Stimulated activated CD4-positive, alpha-beta T cell treated with anti-CD3 and anti-CD28 coated beads, Interleukin-15, amount 100 ng/mL, for 24 hours (primary cell): ENCODE measurements around the gene STX10.

ENCODE experiments used
- DNase-seq: peaks from one replicate; pipeline ENCODE4 v3.0.0-alpha.2; 2020

STX10 gene

DNA sequence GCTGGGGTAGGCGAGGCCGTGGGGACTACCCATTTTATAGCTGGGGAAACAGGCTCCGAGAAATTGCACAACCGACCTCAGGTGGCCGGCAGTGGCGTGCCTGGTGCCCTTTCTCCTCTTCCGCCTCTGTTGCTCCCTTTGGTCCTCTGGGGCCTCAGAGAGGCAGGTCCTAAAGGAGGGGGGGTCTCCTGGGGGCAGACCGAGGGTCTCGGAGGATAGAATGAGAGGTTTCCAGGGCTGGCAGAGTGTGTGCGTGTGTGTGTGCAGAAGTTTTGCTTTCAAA is 11.3 kb downstream of the STX10 start:
- DNase-seq: no peak

DNA sequence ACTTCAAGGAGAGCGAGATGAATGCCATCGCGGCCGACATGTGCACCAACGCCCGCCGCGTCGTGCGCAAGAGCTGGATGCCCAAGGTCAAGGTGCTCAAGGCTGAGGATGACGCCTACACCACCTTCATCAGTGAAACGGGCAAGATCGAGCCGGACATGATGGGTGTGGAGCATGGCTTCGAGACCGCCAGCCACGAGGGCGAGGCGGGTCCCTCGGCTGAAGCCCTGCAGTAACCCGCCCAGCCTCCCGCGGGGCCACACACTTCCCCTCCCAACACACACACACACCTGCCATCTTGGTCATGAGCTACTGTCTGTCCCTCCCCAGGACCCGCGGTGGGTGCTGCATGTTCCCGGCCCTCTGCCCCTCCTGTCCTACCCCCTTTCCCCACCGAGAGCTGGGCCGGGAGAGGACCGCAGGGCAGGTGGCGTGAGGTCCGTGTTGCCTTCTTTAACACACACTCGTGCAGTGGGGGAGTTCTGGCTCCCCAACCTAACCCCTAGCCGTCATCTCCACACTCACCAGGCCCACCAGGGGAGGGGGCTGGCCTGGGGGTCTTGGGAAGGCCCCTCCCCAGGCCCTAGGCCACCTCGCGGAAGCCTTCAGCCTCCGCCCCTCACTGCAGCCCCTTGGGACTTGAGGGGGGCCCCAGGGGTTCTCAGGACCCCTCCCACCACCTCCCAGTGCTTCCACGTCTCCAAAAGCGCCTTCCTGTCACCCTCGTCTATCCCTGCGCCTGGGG is 11.8 kb downstream of the STX10 start:
- no peak for DNase-seq

DNA sequence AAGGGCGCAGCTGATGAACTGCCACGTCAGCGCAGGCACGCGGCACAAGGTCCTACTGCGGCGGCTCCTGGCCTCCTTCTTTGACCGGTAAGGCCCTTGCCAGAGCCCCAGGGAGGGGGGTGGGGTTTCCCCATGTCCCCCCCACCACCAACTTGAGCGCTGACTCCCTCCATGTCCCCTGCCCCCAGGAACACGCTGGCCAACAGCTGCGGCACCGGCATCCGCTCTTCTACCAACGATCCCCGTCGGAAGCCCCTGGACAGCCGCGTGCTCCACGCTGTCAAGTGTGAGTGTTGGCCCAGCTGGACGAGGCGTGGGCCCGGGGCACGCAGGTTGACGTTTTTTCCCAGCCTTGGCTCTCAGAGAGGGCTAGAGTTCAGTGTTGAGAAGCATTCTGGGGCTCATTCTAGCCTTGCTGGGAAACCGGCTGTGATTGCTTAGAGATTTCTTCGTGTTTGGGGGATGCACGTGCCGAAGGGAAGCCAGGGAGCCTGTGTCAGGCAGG is 12.8 kb downstream of the STX10 start:
- DNase-seq: no peak

DNA sequence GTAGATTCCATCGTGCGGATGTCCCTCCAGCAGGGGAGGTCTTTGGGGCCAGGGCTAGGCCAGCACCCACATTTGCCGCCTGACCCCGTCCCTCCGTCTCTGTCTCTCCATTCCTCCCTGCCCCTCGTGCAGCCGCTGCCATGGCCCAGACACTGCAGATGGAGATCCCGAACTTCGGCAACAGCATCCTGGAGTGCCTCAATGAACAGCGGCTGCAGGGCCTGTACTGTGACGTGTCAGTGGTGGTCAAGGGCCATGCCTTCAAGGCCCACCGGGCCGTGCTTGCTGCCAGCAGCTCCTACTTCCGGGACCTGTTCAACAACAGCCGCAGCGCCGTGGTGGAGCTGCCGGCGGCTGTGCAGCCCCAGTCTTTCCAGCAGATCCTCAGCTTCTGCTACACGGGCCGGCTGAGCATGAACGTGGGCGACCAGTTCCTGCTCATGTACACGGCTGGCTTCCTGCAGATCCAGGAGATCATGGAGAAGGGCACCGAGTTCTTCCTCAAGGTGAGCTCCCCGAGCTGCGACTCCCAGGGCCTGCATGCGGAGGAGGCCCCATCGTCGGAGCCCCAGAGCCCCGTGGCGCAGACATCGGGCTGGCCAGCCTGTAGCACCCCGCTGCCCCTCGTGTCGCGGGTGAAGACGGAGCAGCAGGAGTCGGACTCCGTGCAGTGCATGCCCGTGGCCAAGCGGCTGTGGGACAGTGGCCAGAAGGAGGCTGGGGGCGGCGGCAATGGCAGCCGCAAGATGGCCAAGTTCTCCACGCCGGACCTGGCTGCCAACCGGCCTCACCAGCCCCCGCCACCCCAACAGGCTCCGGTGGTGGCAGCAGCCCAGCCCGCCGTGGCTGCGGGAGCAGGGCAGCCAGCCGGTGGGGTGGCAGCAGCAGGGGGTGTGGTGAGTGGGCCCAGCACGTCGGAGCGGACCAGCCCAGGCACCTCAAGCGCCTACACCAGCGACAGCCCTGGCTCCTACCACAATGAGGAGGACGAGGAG is 14.8 kb downstream of the STX10 start:
- no peak for DNase-seq

DNA sequence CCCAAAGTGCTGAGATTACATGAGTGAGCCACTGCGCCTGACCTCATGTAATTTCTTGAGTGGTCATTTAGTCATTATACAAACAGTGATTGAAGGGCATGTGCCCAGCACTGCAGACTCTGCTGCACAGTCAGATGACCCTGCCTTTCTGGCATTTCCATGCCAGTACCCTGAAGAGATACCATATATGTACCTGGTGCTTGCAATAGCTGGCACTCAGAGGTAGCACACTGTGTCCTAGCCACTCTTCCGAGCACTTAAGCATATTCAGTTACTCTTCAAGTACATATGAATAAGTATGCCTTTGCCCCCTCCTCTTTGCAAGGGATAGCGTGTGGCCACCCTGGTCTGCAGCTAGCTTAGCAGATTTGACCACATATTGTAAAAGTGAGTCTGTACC is 15.5 kb downstream of the STX10 start:
- no peak for DNase-seq

DNA sequence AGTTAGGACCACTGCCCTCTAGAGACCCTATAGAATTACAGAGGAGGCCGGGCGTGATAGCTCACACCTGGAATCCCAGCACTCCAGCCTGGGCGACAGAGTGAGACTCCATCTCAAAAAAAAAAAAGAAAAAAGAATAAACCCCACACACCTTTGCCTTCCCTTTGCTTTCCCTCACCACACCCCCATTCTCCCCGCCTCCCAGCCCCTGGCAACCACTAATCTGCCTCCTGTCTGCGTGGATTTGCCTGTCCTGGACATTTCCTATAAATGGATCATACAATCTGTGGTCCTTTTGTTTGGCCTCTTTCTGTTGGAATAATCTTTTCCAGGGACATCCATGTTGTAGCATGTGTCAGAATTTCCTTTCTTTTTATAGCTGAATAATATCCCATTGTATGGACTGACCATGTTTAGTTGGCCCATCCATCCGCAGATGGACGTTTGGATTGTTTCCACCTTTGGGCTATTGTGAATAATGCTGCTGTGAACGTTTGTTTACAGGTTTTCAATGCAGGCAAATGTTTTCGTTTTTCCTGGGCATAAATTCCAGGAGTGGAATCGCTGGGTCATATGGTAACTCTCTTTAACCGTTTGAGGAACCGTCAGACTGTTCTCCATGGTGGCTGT is 16.8 kb downstream of the STX10 start:
- DNase-seq: no peak

DNA sequence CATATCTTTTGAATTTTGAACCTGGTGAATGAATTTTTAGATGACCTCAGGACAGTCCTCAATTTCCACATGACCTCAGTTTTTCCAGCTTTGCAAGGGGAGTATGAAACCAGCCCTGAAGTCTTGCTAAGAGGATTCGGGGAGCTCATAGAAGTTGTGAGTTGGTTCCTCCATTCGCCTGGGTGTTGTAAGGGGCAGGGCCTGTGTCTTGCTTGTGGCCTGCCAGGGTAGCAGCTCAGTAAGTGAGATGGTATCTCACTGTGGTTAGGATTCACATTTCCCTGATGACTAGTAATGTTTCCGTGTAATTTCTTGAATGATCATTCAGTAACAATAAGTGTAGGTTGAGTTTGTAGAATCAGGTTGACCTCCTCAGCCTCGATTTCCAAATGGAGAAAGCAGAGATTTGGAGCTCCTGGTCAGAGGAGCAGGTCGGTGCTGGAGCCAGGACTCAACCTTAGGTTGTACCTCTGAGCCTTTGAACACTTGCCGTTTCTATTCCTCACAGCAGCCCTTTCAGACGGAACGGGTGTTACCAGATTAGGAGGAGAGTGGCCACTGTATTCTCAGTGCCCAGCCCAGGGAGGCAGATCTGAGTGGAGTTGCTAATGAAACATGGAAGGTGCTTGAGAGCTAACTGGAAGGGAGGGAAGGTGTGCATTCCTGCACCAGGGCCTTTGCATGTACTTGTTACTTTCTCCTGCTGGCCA is 17.5 kb downstream of the STX10 start:
- DNase-seq: peak; percentile 83

DNA sequence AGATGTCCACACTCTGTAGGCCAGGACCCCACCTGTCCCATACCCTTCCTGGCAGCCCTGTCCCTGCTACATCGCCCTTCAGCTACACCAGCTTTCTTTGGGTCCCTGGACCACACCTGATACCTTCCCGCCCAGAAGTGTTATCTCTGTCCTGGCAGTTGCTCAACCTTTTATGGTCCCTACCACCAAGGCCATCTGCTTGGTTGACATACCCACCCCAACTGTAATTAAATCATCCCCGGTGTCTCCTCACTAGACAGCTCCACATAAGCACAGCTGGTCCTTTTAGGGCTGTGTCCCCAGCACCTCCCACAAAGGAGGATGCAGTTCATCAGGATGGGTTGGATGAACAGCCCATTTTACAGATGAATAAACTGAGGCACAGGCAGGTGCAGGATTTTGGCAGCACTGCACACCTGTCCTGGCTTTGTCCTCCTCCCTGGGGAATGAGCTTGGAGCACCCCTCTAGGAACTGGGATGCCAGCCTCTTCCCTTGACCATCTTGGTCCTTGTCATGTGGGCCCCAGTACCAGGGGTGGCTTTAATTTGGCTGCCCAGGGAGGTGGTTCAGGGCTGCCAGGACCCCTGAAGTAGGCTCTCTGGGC is 19.2 kb downstream of the STX10 start:
- DNase-seq: no peak

DNA sequence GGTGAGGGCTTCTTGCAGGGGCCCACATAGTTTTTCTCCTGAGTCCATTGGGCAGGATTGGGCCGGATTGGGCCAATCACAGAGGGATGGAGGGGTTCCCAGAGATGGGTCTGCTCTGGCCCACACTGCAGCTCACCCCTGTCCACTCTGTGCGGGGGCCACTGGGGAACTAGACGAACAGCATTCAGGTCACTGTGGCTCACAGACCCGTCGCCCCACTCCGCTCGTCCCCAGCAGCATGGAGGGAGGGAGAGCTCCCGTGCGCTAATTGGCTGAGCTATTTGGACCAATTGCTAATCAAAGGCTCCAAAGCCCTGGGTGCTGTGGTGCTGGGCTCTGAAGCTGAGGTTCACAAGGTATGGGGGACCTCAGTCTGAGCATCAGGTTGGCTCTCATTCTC is 20.8 kb downstream of the STX10 start:
- DNase-seq: no peak

DNA sequence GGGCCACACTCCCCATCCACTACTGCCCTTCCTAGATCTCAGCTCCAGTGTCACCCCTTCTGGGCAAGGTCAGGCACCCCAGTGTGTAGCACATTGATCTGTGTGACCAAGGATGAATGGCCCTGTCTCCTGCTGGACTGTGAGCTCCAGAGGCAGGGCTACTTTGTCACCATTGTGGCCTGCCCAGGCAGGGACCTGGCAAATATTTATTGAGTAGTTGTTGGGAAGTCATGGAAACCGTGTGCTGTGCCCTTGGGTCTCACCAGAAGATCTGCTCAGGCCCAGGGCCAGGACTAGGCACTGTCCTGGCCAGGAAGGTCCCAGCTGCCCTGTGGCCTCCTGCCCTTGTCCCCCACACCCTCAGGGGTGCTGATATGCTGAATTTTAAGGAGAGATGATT is 21.6 kb downstream of the STX10 start:
- DNase-seq: no peak

DNA sequence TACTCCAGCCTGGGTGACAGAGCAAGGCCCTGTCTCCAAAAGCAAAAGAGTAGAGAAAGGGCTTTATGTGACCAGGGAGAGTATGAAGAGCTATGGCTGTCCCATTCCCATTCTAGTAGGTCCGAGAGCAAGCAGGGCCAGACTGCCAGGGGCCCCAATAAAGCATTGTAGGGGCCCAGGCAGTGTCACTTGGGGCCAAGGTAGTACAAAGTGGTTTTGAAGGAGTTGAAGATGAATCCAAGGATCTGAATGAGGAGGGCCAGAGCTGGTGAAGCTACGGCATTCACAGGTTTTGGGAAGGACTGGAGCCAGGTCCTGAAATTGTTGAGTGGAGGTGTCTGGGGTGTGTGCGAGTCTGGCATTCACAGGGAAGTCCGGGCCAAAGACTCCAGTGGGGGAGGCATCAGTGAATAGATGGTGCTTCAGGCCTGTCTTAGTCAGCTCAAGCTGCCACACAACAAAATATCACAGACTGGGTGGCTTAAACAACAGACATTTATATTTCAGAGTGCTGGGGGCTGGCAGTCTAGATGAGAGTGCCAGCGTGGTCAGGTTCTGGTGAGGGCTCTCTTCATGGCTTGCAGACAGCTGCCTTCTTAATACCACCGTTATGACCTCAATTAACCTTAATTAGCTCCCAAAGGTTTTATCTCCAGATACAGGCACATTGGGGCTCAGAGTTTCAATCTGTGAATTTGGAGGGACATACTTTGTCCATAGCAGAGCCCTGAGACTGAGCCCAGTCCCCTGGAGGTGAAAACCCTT is 22.2 kb downstream of the STX10 start:
- DNase-seq: no peak

DNA sequence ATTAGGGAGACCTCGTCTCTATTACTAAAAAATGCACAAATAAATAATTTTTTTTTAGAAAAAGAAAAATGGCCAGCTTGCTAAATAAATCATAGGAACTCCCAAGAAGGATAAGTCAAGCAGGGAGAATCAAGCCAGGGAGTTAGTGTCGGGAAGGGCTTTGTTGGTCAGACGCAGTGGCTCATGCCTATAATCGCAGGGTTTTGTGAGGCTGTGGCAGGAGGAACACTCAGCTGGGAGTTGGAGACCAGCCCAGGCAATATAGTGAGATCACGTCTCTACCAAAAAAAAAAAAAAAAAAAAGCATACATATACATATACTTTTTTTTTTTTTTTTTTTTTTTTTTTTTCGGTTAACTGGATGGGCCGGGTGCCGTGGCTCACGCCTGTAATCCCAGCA is 23.1 kb downstream of the STX10 start:
- DNase-seq: no peak

DNA sequence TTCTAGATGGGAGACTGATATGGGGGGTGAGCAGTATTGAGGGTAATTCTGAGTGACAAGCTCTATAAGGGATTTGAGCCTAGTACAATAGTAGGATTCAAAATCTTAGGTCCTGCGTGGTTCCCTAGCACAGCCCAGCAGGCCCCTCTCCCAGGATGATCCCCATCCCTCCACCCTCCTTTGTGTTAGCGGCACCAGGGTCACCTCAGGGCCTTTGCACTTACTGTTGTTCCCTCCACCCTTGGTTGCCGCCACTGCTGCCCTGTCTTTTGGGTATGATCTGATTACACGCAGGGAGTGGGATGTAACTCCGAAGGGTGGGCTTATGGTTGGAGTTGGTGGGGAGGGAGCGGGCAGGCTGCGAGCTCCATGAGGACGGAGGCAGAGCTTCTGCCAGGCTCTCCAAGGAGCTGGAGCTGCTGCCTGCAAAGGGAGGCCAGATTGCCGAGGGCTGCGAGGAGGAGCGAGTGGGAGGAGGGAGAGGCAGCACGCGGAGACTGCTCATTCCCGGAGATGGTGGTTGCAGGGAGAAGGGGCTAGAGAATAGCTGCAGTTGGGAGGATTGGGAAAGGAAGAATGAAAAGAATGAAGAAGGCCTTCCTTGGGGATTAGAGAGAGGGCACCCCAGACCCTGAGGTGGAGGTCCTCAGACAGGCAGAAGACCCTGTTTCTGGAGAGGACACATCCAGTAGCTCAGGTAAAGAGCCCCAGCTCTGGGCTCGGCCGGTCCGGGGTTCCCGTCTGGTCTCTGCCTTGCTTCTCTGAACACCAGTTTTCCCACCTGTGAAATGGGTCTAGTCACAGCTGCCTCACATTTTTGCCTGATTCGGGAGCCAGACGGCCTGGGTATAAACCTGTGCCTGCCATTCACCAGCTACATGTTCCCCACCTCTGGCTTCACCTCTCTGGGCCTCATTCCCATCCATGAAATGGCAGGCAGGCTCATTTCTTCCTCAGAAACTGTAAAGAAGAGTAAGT is 26.9 kb downstream of the STX10 start:
- no peak for DNase-seq

DNA sequence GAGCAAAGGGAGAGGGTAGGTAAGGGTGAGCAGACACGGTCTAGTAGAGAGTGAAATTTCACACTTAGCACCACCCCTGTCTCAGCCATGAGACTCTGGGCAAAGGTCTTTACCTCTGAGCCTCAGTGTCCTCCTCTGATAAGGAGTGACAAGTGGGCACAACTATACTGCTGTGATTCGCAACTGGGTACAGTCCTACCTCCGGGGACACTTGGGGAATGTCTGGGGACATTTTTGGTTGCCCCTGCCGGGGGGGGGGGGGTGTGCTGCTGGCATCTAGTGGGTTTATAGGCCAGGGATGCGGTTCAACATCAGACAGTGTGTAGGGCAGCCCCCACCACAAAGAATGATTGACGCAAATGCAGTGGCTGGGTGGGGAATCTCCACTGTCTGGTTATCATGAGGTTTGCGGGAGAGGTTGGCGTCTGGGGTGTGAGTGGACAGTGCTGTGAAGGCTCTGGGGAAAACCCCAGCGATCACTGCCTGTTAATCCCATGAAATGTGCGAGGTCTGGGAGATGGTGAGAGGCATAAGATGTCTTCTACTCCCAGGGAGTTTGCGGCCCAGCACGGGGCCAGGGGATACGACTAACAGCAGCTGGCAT is 27.8 kb downstream of the STX10 start:
- no peak for DNase-seq

DNA sequence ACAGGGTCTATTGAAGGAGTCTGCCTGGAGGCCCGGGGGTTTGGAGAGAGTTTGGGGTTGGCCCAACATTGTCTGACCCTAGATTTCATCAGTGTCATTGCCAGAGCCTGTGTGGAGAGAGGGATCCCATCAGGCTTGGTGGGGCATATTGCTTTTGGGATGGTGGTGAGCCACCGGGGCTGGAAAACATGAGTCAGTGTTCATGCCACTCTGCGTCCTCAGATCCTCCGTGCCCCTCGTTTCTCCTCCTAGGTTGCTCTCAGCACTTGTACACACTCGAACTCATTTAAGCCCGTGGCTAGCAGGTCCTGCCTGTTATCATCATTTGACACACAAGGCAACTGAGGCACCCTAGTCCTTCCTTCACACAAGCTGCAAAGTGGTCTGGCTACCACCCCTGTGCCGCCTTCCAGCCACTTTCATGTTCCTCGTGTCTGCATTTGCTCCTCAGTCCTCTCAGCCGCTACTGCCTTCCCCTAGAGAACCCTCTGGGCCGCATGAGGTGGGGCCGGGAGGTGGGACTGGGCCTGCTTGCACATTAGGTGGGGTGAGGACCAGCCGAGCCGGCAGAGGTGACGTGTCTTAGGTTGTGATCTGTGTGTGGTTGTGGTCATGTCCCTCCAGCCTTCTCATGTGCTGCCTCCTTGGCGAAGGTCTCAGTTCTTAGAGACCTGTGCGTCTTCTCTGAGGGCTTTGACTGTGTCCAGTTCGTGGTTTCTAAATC is 28.5 kb downstream of the STX10 start:
- DNase-seq: no peak

DNA sequence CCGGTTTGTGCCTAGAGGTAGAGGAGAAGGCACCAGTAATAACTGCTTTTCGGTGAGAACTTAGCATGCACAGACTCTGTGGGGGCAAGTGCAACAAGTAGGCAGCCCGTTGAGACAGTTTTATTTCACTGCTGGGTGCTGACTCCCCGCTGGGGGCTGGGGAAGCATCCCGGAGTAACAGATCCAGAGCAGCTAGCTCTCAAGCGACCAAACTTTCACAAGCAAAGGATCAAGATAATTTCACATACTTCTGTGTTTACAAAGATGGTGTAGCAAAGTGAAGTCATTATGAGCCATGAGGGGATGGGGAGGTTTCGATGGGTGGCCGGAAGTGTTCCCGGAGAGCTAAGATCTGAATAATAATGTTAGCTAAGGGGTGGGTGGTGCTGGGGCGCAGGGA is 29.4 kb downstream of the STX10 start:
- DNase-seq: no peak

DNA sequence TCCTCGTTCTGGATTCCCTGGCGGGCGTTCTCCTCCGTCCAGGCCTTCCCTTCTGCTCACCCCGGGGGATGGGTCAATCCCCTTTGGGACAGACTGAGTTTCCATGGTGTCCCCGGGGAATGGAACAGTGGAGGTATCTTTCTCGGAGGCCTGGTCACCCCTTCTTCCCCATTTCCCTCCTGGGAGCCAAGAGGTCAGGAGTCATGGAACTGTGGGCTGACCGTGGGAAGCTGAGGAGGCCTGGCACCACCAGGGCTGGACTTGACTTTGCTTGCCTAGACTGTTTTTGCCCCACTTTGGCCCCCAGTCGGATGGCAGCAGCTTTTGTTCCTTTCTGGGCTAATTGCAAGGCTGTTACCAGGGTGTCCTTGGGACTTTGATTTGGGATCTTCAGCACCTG is 30.1 kb downstream of the STX10 start:
- DNase-seq: no peak

DNA sequence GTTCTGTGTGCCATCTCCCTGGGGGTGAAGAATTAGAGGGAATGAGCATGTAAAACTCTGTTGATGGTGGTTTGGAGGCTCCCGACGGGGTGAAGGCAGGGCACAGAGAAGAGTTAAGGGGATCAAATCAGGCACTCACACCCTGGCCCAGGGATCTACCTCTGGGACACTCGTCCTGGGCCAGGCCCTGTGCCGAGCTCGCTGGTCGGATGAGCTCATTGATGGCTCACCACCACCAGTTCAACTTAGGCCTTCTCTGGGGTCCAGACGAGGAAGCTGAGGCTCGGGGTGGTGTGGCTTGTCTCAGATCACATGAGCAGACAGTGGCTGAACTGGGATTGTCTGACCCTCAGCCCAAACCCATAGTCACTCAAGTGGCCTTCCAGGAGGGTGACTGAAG is 30.5 kb downstream of the STX10 start:
- DNase-seq: no peak

DNA sequence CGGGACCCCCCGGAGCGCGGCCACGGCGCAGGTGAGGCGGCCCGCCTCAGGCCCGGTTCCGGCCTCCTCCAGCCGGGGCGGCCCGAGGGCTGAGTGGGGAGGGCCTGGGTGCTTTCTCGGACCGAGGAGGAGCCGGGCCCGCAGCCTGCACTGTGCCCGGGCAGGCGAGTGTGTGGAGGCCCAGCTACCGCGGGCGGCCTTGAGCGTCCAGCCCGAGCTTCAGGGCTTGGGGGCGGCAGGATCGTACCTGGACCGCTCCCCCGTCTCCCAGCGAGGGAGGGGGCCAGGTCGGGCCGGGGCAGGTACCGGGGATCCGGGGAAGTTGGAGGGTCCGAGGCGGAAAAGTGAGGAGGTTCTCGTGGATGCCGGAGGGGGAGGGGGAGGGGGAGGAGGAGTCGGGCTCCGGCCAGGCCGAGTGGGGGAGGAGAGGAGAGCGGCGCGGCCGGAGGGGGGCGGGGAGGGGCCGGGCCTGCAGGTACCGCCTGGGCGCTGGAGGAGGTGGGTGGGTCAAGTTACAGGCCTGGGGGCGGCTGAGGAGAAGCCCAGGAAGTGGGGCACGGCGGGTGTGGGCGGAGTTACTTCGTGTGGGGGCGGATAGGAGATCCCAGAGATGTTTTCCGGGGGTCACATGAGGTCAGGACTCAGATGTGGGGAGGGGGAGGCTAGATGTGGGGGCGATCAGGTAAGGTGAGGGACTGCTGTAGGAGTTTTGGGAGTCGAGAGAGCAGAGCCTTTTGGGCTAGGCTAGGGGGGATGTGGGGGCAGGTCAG is 31.6 kb downstream of the STX10 start:
- DNase-seq: peak; percentile 72
